Rectal smooth muscle tissue (tissue), 1 donor: ENCODE results near the gene THRB.

Experiments
- H3K27ac ChIP-seq: one replicate; pipeline ENCODE4 v1.7.0; 2013; ENCODE audit warnings: low read depth, low read length, inconsistent platforms
- H3K27me3 ChIP-seq: one replicate; pipeline ENCODE4 v1.7.0; 2013; ENCODE audit warnings: low read length; ENCODE audit not compliant: control insufficient read depth, insufficient read depth
- H3K36me3 ChIP-seq: one replicate; pipeline ENCODE4 v1.7.0; 2013; ENCODE audit warnings: low read length; ENCODE audit not compliant: control insufficient read depth, insufficient read depth
- H3K4me1 ChIP-seq: one replicate; pipeline ENCODE4 v1.7.0; 2013; ENCODE audit warnings: low read length; ENCODE audit not compliant: control insufficient read depth, insufficient read depth
- H3K4me3 ChIP-seq: one replicate; pipeline ENCODE4 v1.7.0; 2013; ENCODE audit warnings: low read length
- H3K9ac ChIP-seq: one replicate; pipeline ENCODE4 v1.7.0; 2013; ENCODE audit warnings: low read length

THRB gene

DNA sequence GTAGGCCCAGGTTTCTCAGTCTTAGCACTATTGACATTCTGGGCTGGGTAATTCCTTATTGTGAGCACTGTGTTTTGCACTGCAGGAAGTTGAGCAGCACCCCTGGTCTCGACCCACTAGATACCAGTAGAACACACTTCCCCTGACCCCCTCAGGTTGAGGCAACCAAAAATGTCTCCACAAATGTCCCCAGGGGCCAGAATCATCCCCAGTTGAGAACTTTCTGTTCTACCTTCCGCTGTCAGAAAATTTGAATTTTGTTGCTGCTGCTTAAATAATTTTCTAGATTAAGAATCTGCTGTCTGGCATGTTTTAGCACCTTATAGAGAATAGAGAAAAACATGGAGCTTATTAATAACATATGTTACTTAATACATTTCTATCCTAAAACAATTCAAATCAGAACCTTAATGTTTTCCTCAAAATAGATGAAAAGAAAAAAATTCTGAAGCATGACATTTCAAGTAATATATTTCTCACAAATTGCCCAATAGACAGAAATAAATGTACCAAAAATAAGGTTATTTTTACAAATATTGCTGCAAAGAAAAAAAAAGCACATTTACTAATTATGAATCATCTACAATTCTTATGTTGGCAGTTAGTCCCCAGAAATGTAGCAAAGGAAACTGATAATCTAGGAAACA is 13.2 kb upstream of the THRB start:
- no peak overlapping the region for H3K27ac ChIP-seq
- no peaks in the 10 kb centered on the region for H3K27me3 ChIP-seq

DNA sequence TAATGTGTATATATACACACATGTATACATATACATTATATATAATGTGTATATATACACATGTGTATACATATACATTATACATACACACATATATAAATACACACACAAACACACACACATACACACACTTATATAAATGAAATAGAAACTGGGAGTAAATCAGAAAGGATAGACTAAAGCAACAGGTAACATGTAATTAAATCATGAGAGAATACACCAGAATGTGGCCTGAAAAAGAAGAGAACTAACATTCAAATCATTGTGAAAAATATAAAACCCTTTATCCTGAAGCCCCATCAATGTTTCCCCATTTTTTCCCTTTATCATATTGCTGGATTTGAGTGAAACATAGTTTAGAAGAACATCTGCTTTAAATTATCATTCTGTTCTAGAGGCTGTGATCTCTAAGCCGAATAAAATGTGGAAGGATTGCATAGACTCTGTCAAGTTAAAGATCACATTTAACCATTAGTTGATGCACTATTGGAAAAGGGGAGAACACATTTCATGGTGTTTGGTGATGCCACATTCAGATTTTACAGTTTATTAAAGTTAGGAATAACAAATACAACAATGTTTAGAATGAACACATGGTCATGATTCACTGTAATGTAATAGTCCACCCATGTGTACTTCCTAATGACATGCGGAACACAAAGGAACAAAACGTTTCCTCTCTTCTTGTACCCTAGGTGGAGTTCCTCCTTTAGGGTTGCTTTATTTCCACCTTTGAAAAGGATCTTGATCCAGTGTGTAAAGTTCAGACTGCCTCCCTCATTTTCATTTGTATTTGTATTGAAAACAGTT is 12.5 kb upstream of the THRB start:
- no peak overlapping the region for H3K27ac ChIP-seq
- H3K27me3 ChIP-seq = no peaks in the 10 kb centered on the region
- H3K9ac ChIP-seq = no peak overlapping the region

More for the DNA sequence above, 13.2 kb upstream of the THRB start:
- H3K4me1 ChIP-seq = no peaks in the 10 kb centered on the region
- H3K4me3 ChIP-seq = no peak overlapping the region
- no peak overlapping the region for H3K9ac ChIP-seq
- no peaks in the 10 kb centered on the region for H3K36me3 ChIP-seq

DNA sequence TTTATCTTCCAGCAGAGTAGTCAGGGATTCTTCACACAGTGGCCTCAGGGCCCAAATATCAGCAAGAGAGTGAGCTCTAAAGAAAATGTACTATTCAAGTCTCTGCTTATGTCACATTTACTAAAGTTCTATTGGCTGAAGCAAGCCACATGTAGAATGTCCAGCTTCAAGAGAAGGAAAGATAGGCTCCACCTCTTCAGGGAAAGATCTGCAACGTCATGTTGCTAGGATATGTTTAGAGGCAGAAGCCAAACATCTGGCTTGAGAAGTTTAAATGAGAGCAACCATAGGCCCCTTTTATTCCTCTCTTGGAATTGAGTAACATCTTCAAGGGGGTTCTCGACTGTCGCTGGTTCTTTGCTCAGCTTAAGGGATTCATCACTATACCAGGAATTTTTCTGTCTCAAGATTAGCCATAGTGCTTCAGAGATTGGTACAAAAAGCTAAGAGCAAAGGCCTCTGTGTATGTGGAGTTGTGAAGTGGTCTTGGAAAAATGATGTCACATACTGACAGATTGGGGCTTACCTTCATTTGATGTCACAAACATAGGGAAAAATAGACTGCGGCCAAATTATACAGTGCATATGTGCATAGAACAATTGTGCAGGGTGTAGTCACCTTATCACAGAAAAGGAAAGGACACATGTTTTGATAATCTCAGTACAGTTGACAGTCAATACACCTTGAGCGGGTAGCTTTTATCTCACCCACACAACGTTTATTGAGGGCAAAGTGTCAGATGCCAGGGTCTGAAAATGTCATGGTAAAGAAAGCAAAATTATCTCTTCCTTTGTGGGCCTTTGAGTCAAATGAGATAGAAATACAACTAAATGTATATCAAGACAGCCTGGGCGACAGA is 11.3 kb upstream of the THRB start:
- no peaks in the 10 kb centered on the region for H3K4me1 ChIP-seq
- H3K4me3 ChIP-seq = no peak overlapping the region
- no peaks in the 10 kb centered on the region for H3K36me3 ChIP-seq
- no peak overlapping the region for H3K9ac ChIP-seq
- H3K27me3 ChIP-seq = no peaks in the 10 kb centered on the region
- no peak overlapping the region for H3K27ac ChIP-seq

More for the DNA sequence above, 12.5 kb upstream of the THRB start:
- Histone ChIP-seq H3K4me1 (no peaks in the 10 kb centered on the region), H3K4me3 (no peak overlapping the region), H3K36me3 (no peaks in the 10 kb centered on the region)

DNA sequence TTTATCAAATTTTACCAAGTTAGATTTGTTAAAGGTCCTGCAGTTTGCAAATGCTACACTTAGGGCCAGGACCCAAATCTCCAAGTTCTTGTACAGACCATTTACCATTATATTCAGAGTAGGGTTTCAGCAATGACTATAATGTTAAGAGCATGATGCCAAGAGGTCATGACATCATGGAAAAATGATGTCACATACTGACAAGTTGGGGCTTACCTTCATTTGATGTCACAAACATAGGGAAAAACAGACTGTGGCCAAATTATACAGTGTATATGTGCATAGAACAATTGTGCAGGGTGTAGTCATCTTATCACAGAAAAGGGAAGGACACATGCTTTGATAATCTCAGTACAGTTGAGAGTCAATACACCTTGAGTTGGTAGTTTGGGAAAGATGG is 10.1 kb upstream of the THRB start:
- Histone ChIP-seq H3K27ac (no peak overlapping the region), H3K9ac (no peak overlapping the region), H3K27me3 (no peaks in the 10 kb centered on the region), H3K4me3 (no peak overlapping the region), H3K4me1 (no peaks in the 10 kb centered on the region), H3K36me3 (no peaks in the 10 kb centered on the region)

DNA sequence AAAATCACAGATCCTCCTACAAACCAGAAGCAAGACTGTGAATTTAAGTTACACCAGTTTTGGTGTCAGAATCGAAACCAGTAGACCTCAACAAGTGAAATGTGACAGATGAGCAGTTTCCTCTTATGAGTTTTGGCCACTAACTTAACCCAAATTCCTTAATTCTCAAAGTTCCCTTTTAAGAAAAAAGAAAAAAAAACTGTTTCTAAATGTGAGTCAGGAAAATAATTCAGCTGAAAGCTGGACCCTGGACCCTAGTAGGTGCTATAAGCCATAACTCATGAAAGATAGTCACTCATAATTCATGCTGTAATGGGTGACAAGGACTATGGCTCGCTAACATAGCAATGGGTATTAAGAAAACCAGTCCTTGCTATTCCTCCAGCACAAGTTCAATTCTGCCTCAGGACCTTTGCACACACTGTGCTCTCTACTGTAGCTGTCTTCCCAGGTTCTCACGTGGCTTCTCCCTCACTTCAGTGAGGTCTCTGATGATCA is 9.0 kb upstream of the THRB start:
- no peaks in the 10 kb centered on the region for H3K36me3 ChIP-seq
- no peak overlapping the region for H3K9ac ChIP-seq
- no peaks in the 10 kb centered on the region for H3K4me1 ChIP-seq
- H3K4me3 ChIP-seq = no peak overlapping the region
- no peaks in the 10 kb centered on the region for H3K27me3 ChIP-seq
- H3K27ac ChIP-seq = no peak overlapping the region

DNA sequence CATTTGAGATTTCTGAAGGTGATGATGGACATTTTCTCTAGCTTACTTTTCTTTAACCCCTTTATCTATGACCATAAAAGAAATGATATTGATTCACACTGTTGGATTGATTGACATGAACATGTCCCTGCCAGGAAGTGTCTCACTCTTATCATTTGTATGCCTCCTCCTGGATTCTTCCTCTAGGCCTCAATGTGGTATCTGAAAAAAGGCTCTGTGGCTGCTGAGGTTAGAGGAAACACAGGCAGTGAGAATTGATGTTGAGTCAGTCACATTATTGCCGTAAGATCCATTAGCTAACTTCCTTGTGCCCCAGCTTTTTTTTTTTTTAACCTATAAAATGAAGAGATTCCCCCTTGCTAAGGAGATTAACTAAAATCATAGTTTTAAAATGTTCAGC is 8.0 kb upstream of the THRB start:
- no peak overlapping the region for H3K4me3 ChIP-seq
- no peak overlapping the region for H3K27ac ChIP-seq
- H3K27me3 ChIP-seq = no peaks in the 10 kb centered on the region
- no peaks in the 10 kb centered on the region for H3K4me1 ChIP-seq
- no peaks in the 10 kb centered on the region for H3K36me3 ChIP-seq
- H3K9ac ChIP-seq = no peak overlapping the region

DNA sequence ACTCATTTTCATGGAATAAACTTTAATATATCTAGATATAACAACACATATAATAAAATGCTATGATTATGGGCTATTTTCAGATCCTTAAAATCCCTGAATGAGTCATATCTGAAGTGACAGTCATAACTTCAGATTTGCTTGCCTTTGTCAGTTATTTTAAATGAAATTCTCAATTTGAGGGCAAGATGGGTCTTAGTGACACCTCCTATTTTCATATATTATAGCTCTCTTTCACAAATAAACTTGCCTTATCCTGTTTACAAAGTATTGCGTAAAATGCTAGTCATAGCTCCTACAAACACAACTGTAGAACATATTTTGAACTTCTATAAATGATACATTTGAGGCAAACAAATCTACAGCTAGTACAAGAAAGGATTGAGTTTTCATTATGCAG is 6.2 kb upstream of the THRB start:
- H3K27me3 ChIP-seq = no peaks in the 10 kb centered on the region
- H3K9ac ChIP-seq = no peak overlapping the region
- no peak overlapping the region for H3K27ac ChIP-seq
- no peaks in the 10 kb centered on the region for H3K36me3 ChIP-seq
- H3K4me1 ChIP-seq = no peaks in the 10 kb centered on the region
- no peak overlapping the region for H3K4me3 ChIP-seq

DNA sequence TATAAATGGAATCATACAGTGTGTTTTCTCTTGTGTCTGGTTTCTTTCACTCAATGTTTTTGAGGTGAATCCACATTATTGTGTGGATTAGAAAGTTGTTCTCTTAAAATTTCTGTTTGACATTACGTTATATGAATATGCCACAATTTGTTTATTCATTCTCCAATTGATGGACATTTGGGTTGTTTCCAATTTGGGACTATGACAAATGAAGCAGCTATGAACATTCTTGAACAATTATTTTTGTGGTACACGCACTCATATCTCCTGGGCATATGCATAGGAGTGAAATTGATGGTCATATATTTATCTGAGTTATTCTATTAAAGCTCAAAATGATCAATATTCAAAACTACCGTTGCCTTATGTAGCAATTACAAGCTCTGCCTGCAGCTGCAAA is 5.3 kb upstream of the THRB start:
- Histone ChIP-seq H3K9ac (no peak overlapping the region), H3K4me3 (no peak overlapping the region), H3K36me3 (no peaks in the 10 kb centered on the region), H3K27me3 (no peaks in the 10 kb centered on the region), H3K27ac (no peak overlapping the region), H3K4me1 (no peaks in the 10 kb centered on the region)

DNA sequence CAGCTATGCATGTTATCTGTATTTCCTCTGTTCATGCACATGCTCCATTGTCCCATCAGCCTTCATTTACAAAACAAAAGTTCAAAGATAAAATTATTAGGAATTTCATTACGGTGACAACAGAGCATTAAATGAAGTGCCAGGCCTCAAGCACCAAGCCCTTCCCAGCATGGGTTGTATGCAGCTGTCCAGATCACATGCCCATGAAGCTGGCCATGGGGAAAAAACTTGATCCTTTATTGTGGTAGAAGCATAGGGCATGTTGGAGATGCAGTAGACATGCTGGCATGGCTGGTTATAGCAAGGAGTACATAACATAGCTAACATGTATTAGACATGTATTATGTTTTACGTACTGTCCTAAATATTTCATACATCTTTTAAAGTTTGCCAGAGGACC is 4.1 kb upstream of the THRB start:
- no peak overlapping the region for H3K4me3 ChIP-seq
- H3K27me3 ChIP-seq = no peaks in the 10 kb centered on the region
- no peaks in the 10 kb centered on the region for H3K4me1 ChIP-seq
- H3K27ac ChIP-seq = no peak overlapping the region
- no peak overlapping the region for H3K9ac ChIP-seq
- no peaks in the 10 kb centered on the region for H3K36me3 ChIP-seq

DNA sequence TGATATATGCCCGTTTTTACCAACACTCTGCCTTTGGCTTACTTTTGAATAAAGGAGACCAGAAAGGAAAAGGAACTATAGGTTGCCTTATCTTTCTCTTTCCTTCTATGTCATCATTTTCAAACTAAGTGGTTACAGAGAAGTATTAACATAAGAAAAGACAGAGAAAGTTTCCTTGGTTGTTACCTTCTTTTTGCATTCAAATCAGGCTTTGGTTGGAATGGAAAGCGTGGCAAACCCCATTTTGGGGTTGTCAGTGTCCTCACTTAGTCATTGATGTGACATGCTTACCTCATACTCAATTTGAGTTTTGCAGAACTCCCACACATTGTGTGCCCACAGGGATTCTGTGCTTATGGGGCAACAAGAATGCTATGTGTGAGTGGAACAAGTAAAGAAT is 3.7 kb upstream of the THRB start:
- H3K4me1 ChIP-seq = peaks cover under 1% of the 10 kb centered on the region
- no peak overlapping the region for H3K4me3 ChIP-seq

DNA sequence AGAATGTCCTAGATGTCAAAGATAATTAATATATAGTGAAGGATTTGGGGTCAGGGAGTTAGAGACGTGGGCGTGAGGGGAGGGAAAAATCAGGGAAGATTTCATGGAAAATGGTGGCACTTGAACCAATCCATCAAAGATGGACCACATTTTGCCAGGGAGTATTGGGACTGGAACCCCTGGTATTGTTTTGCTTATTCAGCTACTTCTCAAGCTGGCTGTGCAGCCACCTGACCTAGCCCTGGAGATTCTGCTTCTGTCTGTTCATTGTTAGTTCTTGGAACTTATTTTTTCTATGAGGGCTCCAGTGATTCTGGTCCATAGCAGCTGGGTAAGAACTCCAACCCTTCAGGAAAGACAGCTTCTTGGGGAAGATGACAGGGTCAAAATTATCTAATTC is 3.3 kb upstream of the THRB start:
- Histone ChIP-seq H3K4me1 (peaks cover 2% of the 10 kb centered on the region), H3K36me3 (no peaks in the 10 kb centered on the region), H3K4me3 (no peak overlapping the region), H3K27me3 (no peaks in the 10 kb centered on the region), H3K27ac (no peak overlapping the region), H3K9ac (no peak overlapping the region)

More for the DNA sequence above, 3.7 kb upstream of the THRB start:
- Histone ChIP-seq H3K9ac (no peak overlapping the region), H3K27ac (no peak overlapping the region), H3K27me3 (no peaks in the 10 kb centered on the region), H3K36me3 (no peaks in the 10 kb centered on the region)
